AG09309 (cell line): ENCODE measurements around the gene SLAIN1.

Source experiments
- DNase-seq: peaks from one replicate; pipeline ENCODE4 v3.0.0-alpha.2; 2010; ENCODE audit warnings: low read depth
- H3K4me3 ChIP-seq: 2 replicates; pipeline ENCODE4 v1.5.1; 2011; ENCODE audit warnings: mild to moderate bottlenecking, low read depth, low read length, moderate library complexity; ENCODE audit not compliant: control insufficient read depth
- TF ChIP-seq, protein P1 (sequence below): IDR thresholded peaks from 2 replicates; pipeline ENCODE4 v1.5.1; 2011; ENCODE audit warnings: mild to moderate bottlenecking, low read depth, low read length, inconsistent platforms; ENCODE audit not compliant: insufficient read depth, control insufficient read depth; ENCODE audit errors: missing control alignments

The SLAIN1 gene

DNA sequence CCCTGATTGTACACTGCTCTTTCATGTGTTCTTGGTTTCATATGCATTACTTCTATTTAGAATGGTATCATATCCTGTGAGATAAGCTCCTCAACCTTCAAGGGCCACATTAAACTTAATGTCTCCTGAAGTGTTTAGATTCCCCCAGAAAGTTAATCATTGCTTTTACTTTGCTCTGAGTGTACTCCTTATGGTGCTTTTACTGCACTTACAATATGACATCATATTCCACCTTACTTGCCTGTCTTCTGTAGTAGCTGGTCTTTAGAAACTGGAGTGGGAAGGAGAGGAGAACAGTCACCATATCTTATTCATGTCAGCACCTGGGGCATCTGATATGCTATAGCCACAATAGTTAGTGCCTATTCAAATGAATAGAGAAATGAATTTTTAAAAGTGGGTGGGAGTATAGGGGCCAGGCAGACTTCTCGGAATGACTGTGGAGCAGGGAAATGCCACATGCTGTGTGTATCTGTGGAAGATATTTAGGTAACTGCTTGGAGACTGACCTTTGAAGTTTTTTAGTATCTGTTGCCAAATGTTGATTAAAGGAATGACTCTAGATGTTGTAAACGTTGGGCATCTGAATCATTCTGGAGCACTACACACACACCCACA lies 40.2 kb downstream of the SLAIN1 start:
- DNase-seq = no peak
- no peak overlapping the region for H3K4me3 ChIP-seq
- TF ChIP-seq, protein P1, sequence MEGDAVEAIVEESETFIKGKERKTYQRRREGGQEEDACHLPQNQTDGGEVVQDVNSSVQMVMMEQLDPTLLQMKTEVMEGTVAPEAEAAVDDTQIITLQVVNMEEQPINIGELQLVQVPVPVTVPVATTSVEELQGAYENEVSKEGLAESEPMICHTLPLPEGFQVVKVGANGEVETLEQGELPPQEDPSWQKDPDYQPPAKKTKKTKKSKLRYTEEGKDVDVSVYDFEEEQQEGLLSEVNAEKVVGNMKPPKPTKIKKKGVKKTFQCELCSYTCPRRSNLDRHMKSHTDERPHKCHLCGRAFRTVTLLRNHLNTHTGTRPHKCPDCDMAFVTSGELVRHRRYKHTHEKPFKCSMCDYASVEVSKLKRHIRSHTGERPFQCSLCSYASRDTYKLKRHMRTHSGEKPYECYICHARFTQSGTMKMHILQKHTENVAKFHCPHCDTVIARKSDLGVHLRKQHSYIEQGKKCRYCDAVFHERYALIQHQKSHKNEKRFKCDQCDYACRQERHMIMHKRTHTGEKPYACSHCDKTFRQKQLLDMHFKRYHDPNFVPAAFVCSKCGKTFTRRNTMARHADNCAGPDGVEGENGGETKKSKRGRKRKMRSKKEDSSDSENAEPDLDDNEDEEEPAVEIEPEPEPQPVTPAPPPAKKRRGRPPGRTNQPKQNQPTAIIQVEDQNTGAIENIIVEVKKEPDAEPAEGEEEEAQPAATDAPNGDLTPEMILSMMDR = no peak

DNA sequence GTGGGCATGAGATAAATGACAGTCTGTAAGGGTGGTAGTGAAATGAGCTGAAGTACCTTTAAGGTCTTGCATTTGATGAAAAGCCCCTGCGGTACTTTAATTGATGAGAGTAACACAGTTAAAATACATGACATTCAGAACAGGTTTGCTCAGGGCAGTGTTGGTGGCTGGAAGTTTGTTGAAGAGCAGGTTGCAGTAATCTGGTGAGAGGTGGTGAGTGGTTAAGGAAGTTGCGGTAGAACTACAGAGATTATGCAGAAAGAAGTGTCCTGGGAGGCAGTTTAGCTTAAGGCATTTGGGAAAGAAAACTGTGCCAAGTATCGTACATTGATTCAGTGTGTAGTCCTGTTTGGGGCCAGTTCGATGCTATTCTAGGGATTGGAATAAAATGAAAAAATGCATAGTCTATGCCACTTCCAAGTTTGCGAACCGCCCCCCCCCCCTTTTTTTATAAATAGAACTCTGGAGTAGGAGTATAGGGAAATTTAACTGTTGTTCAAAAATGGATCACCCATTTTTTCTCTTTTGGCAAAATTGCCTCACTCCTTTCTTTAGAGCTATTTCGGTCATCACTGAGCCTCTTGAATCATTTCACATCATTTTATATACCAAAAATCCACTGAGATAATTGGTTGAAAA lies 42.7 kb downstream of the SLAIN1 start:
- H3K4me3 ChIP-seq = no peak overlapping the region
- no peak for DNase-seq
- TF ChIP-seq, protein P1 = no peak

DNA sequence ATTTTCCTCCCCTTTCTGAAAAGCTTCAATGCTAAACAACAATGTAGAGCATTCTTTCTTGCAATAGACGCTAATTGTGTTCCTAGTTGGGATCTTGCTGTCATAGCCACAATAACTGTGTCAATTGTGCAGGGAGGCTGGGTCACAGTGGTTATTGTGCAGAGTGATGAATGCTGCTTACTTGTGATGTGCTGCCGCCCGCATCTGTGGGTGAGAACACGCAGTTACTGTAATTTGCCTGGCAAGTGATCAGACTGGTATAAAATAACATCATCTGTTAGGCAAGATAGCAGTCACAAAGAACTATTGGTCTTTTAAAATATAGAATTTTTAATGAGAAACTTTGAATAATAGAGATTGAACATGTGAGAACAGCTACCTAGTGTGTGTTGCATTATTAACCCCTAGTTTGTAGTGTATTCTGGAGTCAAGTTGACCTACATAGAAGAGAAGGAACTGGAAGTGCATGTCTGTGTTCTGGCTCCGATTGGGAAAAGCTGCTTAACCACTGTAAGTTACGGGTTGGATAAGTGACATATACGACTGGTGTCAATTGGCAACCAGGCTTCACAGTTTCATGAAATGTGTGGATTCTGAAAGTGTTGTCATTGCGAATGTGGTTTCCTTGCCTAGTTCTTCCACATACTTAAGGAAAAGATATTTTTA lies 43.6 kb downstream of the SLAIN1 start:
- H3K4me3 ChIP-seq = no peak overlapping the region
- DNase-seq = no peak
- TF ChIP-seq, protein P1 = no peak

DNA sequence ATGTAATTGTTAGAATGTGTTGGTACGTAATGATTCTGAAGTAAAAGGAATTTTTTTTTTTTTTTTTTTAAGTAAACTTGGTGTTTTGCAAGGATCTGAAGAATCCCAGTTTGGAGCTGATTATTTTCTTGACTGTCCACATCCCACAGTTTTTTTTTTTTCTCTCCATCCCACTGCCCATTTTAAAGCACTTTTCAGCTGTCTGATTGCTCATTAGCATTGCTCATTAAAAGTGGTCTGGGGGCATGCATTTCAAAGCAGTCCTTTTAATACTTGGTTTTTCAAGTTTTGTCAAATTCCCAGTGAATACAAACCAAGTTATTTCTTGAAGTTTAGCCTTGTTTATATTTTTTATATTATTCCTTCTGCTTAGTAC lies 44.1 kb downstream of the SLAIN1 start:
- no peak for DNase-seq
- TF ChIP-seq, protein P1 = no peak

DNA sequence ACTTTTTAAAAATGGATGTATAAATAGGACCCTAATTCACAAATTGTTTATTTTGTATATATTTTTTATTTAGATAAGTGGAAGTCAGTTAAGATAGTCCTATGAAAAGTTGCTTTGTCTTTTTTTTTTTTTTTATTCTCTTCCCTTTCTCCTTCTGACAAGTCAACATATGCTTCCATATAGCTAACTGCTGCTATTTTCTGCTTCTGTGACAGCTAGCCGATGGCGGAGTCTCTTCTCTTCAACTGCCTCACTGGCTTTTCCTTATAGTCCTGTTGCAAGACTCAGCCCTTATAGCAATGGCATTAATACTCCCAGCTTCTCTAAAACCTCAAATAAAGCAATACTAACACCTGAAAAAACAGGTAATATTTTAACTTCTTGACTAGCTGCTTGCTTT lies 45.3 kb downstream of the SLAIN1 start:
- no peak overlapping the region for H3K4me3 ChIP-seq
- TF ChIP-seq, protein P1 = no peak
- no peak for DNase-seq

More for the DNA sequence above, 44.1 kb downstream of the SLAIN1 start:
- no peak overlapping the region for H3K4me3 ChIP-seq

DNA sequence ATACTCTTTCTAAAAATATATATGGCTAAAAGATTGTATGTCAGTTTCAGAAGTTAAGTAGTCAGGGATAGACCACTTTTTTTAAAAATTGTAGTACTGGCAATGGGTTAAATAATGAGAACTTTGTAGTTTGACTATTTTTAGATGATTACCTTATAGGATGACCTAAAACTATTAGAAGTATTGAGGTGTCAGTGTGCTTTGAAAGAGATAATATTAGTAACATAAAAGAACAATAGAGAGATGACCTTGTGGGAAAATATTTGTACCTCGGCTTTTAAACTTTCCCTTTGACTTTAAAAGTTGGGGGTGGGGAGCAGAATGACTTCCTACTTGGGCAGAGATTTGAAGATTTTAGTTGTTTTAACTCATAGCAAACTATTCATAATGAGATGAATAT lies 48.3 kb downstream of the SLAIN1 start:
- DNase-seq = no peak
- no peak overlapping the region for H3K4me3 ChIP-seq
- TF ChIP-seq, protein P1 = no peak
